Erythroblast (primary cell): Measurements from ENCODE around the gene ZDHHC22.
"Not testable (repeated sequence)": the region's sequence is repeated elsewhere in the genome, so short reads cannot be mapped to it uniquely, and the experiment has no call there.

Experiments used
- DNase-seq, 2 experiments: peaks; one replicate each; lab custom pipeline; 2025; lab: John Stamatoyannopoulos, UW
- GATA1 ChIP-seq: IDR thresholded peaks from 2 replicates; pipeline ENCODE4 v1.6.1; 2011; ENCODE audit warnings: low read depth, mild to moderate bottlenecking, control low read depth, low read length, moderate library complexity
- POLR2A ChIP-seq: IDR thresholded peaks from 2 replicates; pipeline ENCODE4 v1.6.1; 2011; ENCODE audit warnings: mild to moderate bottlenecking, low read length

The ZDHHC22 gene

GRCh38 chr14:77177702-77178101 lies 36.1 kb upstream of the ZDHHC22 start:
- DNase-seq: no peak
- TF ChIP-seq POLR2A (no peak), GATA1 (no peak)

DNA sequence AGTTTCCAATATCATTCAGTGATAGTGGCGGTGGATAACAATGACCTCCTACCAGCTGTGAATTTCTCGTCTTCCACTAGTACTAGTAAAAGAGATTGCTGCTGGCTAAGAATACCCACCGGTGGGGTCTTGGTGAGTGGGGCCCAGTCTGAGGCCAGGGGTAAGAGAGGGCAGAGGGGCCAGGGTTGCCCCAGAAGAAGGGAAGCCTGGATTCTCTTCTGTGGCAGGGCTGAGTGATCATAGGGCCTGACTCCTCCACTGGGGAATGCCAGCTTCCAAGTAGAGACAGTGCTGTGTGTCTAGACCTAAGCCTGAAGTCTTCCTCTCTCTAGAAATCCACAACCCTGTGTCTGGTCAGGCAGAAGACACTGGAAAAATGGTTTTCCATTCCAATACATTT lies 34.3 kb upstream of the ZDHHC22 start:
- DNase-seq: no peak
- TF ChIP-seq POLR2A (no peak), GATA1 (no peak)

GRCh38 chr14:77173911-77174617 lies 32.5 kb upstream of the ZDHHC22 start:
- DNase-seq: not testable (repeated sequence)

DNA sequence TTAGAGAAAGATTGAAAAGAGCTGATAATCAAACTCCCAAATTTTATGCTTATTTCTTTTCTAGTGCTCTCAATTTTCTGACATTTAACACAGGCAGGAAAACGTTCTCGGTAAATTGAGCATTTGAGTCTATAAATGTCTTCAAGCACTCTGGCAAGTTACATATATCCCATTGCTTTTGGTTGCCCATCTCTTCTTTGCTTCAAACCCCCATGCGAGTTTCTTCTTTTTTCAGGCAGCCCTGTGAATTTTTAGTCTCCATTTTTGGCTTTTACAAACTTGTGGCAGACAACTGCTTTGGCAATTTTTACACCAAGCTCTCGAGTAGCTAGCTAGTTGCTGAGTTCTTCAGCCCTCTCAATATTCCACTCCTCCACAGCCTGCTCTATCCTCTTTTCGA lies 31.3 kb upstream of the ZDHHC22 start:
- no peak for DNase-seq
- TF ChIP-seq GATA1 (no peak), POLR2A (no peak)

GRCh38 chr14:77170045-77170444 lies 28.5 kb upstream of the ZDHHC22 start:
- TF ChIP-seq POLR2A (no peak), GATA1 (no peak)
- DNase-seq: no peak

- DNase-seq: no peak
- TF ChIP-seq GATA1 (no peak), POLR2A (no peak)
These were observed 19.4 kb upstream of the ZDHHC22 start for GRCh38 chr14:77161011-77161410.

DNA sequence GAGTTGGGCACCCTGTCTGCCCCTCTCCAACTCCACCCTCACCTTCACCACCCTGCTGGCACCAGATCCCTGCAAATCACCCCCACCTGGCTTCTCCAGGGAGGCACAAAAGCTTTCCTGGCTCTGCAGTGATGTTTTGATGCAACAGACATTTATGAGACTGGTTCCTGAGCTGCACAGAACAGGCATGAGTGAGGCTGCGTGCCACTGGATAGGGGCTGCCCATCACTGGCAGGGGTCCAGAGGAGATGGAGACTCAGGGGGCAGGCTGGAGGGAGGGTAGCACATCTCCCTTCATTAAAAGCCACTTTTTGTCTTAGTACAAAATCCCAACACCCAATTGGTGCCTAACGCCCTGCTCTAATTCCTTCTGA lies 17.3 kb upstream of the ZDHHC22 start:
- no peak for TF ChIP-seq GATA1
- no peak for TF ChIP-seq POLR2A

GRCh38 chr14:77158175-77158881 lies 16.7 kb upstream of the ZDHHC22 start:
- DNase-seq: peak in 1 of 2 experiments; percentile 25

More for the DNA sequence above, 17.3 kb upstream of the ZDHHC22 start:
- no peak for DNase-seq

DNA sequence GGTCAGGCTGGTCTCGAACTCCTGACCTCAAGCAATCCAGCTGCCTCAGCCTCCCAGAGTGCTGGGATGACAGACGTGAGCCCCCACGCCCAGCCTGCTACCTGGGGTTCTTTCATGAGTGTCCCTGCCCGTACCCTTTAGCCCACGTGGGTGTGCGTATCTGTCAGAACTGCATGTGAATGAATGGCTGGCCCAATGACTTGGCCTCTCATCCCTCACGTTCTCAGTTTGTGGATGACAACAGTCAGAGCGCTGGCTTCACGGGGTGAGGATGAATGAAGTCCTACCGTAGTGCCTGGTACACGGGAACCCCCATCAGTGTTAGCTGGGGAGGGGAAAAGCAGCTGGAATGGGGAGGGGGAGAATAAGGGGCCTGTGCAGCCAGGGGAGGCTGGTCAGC lies 16.1 kb upstream of the ZDHHC22 start:
- TF ChIP-seq GATA1 (no peak), POLR2A (no peak)

More at GRCh38 chr14:77158175-77158881, 16.7 kb upstream of the ZDHHC22 start:
- TF ChIP-seq GATA1 (no peak), POLR2A (no peak)

GRCh38 chr14:77155083-77155482 lies 13.5 kb upstream of the ZDHHC22 start:
- no peak for TF ChIP-seq GATA1
- TF ChIP-seq POLR2A: no peak
- DNase-seq: no peak

More for the DNA sequence above, 16.1 kb upstream of the ZDHHC22 start:
- DNase-seq: no peak

DNA sequence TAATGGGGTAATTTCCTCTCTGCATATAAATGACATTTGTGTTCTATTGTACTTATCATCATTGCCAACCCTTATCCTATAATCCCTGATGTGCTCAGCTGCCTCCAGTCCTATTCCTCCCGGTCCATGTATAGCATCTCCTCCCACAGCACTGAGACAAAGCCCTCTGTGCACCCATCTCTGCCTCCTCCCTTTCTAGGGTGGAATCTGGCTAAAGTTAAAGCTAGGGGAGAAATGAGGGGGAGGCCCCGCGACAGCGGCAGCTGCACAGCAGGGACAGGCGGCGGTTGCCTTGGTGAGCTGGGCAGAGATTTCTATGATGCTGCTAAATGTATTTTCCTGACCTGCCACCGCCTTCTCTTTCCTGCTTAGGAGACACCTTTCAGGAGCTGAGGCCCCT lies 12.8 kb upstream of the ZDHHC22 start:
- DNase-seq: no peak
- TF ChIP-seq GATA1 (no peak), POLR2A (no peak)

DNA sequence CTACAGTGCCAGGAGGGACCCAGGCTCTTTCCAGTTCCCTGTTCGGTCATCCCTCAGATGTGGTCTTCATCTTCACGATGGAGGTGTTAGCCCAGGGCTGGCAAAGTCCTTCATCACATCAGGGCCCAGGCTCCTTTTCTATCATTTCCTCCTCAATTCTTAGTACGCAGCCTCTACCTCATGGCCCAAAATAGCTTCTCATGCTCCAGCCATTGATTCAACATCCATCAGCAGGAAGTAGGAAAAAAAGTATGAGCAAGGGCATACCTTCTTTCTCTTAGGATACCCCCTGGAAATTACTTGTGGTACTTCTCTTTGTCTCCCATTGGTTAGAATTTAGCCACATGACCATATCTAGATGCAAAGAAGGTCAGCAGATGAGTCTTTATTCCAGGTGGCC lies 12.2 kb upstream of the ZDHHC22 start:
- no peak for TF ChIP-seq GATA1
- no peak for TF ChIP-seq POLR2A
- no peak for DNase-seq

GRCh38 chr14:77151918-77152588 lies 10.5 kb upstream of the ZDHHC22 start:
- no peak for TF ChIP-seq POLR2A
- TF ChIP-seq GATA1: no peak

DNA sequence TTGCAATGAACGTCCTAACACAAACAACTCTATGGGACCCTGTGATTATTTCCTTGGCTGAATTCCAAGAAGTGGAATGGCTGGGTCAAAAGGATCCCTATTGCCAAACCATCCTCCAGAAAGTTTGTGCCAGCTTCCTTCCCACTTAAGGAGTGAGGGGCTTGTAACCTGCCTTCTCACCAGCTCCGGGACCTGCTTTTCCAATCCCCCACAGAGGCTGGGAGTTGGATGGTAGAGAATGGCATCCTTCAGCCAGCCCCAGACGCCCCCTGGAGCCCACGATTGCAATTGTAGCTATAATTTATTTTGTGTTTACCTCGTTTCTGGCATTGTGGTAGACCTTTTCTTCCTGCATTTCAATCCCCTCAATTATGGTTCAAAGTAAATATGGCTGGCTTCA lies 9.7 kb upstream of the ZDHHC22 start:
- TF ChIP-seq GATA1 (no peak), POLR2A (no peak)
- peak; percentile 7 to 40 for DNase-seq

More at GRCh38 chr14:77151918-77152588, 10.5 kb upstream of the ZDHHC22 start:
- peak; percentile 16 to 27 for DNase-seq
